Ishikawa (cell line): ENCODE results near the gene C2orf69.
A peak's percentile ranks its signal among the peaks of the same experiment; 100 is the strongest.

ENCODE experiments used
- CEBPB ChIP-seq: IDR thresholded peaks from 2 replicates; pipeline ENCODE4 v1.6.1; 2012
- CREB1 ChIP-seq: IDR thresholded peaks from 2 replicates; pipeline ENCODE4 v1.6.1; 2012; ENCODE audit warnings: low read depth
- EGR1 ChIP-seq: IDR thresholded peaks from 2 replicates; pipeline ENCODE4 v1.6.1; 2012
- EP300 ChIP-seq: IDR thresholded peaks from 2 replicates; pipeline ENCODE4 v1.6.1; 2012; ENCODE audit warnings: borderline replicate concordance
- FOXM1 ChIP-seq: IDR thresholded peaks from 2 replicates; pipeline ENCODE4 v1.6.1; 2012; ENCODE audit warnings: low read depth, borderline replicate concordance
- NFIC ChIP-seq: IDR thresholded peaks from 2 replicates; pipeline ENCODE4 v1.6.1; 2012
- RAD21 ChIP-seq: IDR thresholded peaks from 2 replicates; pipeline ENCODE4 v1.6.1; 2012; ENCODE audit warnings: low read depth
- REST ChIP-seq: IDR thresholded peaks from 2 replicates; pipeline ENCODE4 v1.6.1; 2012; ENCODE audit warnings: low read depth, mild to moderate bottlenecking
- TAF1 ChIP-seq: IDR thresholded peaks from 2 replicates; pipeline ENCODE4 v1.6.1; 2012; ENCODE audit warnings: low read depth, mild to moderate bottlenecking
- TCF12 ChIP-seq: IDR thresholded peaks from 2 replicates; pipeline ENCODE4 v1.6.1; 2012; ENCODE audit warnings: low read depth
- TEAD4 ChIP-seq: IDR thresholded peaks from 2 replicates; pipeline ENCODE4 v1.6.1; 2012
- YY1 ChIP-seq: IDR thresholded peaks from 2 replicates; pipeline ENCODE4 v1.6.1; 2012; ENCODE audit warnings: low read depth
- ZBTB7A ChIP-seq: IDR thresholded peaks from 2 replicates; pipeline ENCODE4 v1.6.1; 2012; ENCODE audit warnings: low read depth
- TF ChIP-seq, protein P1 (sequence below): IDR thresholded peaks from 2 replicates; pipeline ENCODE4 v1.6.1; 2012
- TF ChIP-seq, protein P2 (sequence below): IDR thresholded peaks from 2 replicates; pipeline ENCODE4 v1.6.1; 2012

C2orf69 gene

DNA sequence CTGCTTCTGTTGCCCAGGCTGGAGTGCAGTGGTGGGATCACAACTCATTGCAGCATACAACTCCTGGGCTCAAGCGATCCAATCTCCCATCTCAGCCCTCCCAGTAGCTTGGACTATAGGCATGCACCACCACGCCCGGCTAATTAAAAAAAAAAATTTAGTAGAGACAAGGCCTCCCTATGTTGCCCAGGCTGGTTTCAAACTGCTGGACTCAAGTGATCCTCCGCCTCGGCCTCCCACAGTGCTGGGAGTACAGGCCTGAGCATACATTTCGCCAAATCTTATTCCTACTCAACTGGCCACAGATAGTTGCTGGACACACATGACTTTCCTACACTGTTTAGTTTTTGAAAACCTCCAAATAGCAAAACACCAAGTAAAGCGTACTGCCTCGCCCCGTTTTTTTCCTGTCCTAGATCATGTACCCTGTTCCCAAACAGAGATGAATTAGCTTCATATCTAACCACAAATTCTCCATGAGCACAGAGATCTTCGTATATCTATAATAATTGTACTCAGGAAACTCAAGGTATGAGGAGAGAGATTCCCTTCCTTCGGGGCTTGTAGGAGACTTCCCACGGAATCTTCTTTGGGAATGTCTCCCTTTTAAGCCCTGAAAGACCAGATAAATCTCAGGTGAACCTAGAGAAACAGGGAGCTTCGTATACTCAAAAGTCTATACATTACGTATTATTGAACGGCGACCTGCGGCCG is 598 bp upstream of the C2orf69 start:
- no peak for TF ChIP-seq CREB1
- TF ChIP-seq TCF12: no peak
- TF ChIP-seq EGR1: no peak
- no peak for TF ChIP-seq TEAD4
- no peak for TF ChIP-seq YY1
- TF ChIP-seq RAD21: no peak
- no peak for TF ChIP-seq ZBTB7A
- no peak for TF ChIP-seq EP300
- TF ChIP-seq FOXM1: no peak
- TF ChIP-seq NFIC: no peak
- TF ChIP-seq REST: no peak
- no peak for TF ChIP-seq CEBPB
- TF ChIP-seq, protein P1, sequence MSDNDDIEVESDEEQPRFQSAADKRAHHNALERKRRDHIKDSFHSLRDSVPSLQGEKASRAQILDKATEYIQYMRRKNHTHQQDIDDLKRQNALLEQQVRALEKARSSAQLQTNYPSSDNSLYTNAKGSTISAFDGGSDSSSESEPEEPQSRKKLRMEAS: no peak
- no peak for TF ChIP-seq TAF1
- TF ChIP-seq, protein P2, sequence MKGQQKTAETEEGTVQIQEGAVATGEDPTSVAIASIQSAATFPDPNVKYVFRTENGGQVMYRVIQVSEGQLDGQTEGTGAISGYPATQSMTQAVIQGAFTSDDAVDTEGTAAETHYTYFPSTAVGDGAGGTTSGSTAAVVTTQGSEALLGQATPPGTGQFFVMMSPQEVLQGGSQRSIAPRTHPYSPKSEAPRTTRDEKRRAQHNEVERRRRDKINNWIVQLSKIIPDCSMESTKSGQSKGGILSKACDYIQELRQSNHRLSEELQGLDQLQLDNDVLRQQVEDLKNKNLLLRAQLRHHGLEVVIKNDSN: no peak

GRCh38 chr2:199911877-199912161 is 726 bp downstream of the C2orf69 start:
- TF ChIP-seq REST (no peak), CREB1 (no peak), RAD21 (no peak)
- TF ChIP-seq, protein P1: peak; percentile 46

GRCh38 chr2:199914372-199914958 is 3.4 kb downstream of the C2orf69 start:
- TF ChIP-seq NFIC (no peak), FOXM1 (no peak), EGR1 (no peak), YY1 (no peak), TEAD4 (no peak), ZBTB7A (no peak), EP300 (no peak)

GRCh38 chr2:199916980-199917379 is 5.9 kb downstream of the C2orf69 start:
- TF ChIP-seq ZBTB7A: no peak
- no peak for TF ChIP-seq RAD21
- TF ChIP-seq EGR1: no peak
- TF ChIP-seq YY1: no peak
- no peak for TF ChIP-seq FOXM1
- no peak for TF ChIP-seq CEBPB
- TF ChIP-seq REST: no peak
- no peak for TF ChIP-seq TCF12
- TF ChIP-seq, protein P1: no peak
- TF ChIP-seq NFIC: no peak
- no peak for TF ChIP-seq CREB1
- no peak for TF ChIP-seq EP300
- TF ChIP-seq TAF1: no peak
- TF ChIP-seq TEAD4: no peak
- TF ChIP-seq, protein P2: no peak
